ENCODE data around the gene PWWP2B.

Gene PWWP2B

DNA sequence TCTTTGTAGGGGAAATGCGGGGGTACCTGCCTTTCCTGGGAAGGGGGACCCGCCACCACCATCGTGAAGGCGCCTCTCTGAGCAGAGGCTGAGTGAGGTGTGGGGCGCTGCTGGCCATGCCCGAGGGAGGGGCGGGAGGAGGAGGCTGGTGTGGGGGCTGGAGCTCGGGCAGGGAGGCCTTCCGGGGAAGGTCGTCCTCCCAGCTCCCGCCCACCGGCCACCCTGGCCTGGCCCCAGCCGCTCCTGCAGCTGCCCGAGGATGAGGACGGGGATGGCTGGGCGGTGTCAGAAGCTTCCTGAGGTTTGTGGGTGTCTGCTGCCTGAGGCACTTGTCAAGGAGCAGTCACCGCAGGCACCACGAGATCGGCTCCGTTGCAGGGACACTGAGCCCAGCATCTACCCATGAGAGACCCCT is 11.4 kb downstream of the PWWP2B start:
- no peak for DNase-seq

DNA sequence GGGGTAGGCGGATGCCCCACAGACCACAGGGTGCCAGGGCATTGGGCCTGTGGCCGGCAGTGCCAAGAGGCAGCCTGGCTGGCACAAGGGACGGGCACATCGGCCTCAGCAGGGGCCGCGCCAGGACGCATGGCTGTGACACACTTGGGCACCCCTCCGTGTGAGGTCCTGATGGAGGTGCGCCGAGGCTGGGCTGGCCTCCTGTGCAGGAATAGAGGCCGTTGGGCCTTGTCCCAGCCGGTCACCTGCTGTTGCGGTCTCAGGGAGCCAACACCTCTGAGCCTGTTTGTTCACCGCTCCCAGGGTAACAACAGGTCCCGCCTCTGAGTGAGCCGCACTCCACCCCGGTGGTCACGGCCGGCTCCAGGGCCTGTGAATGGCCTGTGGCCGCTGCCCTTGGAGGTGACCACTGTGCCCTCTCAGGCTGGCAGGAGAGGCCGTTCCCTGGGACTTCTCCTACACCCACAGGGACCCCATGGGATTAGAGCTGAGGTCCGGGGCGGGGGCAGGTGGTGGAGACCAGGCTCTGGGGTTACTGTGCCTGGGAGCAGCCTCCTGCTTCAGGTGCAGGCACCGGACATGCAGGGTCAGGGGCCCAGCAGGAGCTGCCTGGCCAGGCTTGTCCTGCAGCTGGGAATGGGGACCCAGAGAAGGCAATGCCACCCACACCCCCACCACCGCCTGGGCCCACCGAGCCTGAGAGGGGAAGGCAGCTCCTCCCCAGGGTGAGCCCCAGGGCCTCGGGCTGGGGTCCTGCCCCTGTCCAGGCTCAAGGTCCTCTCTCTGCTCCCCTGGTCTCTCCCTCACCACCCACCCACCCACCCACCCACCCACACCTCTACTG is 12.0 kb downstream of the PWWP2B start:
- DNase-seq, result no peak

DNA sequence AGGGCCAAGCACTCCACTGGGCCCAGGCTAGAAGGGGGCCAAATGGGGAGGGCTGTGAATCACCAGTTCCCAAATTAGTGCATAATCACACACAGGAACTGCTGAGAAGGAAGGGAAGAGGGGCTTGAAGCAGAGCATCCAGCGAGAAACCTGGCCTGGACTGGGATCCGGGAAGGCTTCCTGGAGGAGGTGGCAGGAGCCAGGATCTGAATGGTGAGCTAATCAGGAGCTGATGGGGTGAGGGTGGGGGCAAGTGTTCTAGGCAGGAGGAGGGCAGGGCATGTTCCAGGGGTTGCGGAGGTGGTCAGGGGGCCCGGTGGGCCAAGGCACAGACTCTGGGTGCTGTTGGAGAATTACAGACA is 12.6 kb downstream of the PWWP2B start:
- no peak for DNase-seq

DNA sequence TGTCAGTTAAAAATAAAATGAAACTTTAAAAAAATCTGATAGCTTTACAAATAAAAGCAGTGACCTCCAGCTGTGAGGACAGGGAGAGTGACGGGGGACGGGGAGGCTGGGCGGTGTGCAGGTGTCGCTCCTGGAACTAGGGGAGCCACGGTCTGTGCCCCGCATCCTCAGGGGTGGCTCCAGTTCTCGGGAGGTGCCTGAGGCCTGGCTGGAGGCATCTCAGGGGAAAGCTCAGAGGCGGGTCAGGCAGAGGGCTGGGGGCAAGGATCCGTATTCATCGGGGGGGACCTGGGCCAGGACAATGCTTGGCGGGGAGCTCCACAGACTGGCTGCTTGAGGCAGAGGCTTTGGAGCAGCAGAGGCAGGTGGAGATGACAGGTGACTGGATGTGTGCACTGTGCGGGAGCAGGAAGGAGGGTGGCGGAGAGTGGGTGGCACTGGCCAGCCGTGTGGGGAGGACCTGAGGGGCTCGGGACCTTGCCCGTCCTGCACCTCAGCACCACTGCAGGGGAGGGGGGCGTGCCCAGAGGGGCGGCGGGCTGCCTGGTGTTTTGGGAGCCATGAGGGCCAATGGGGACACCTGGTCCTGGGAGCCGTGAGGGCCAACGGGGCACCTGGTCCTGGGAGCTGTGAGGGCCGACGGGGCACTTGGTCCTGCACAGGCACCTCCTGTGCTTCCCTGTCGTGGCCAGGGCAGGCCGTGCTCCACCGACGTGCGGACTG is 13.2 kb downstream of the PWWP2B start:
- DNase-seq, result no peak

DNA sequence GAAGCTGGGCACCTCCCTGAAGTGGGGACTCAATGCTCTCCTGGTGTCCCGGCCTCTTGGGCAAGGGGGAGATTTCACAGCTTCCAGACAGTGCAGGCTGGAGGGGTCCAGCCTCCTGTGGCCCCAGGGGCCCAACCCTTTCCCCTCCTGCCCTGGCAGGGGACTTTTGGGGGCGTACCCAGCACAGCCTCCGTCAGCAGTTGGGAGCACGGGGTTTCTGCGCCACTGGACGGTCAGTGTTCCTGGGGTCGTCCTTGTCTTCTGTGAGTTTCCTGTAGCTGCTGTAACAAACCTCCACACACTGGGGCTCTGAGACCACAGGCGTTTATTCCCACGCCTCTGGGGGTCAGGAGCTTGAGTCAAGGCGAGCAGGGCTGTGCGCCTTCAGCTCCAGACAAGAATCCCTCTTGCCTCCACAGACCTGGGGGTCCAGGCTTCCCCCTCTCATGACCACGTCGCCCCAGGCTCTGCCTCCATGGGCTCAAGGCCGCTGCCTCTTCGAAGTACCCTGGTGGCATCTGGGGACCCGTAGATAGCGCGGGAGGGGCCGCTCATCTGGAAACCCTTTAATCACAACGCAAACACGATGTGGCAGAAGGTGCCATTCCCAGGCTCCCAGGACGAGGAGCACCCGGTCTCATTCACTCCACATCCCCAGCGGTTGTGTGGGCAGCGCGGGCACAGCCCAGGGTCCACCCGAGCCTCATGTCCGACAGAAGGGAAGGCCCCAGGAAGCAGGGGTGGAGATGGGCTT is 14.0 kb downstream of the PWWP2B start:
- DNase-seq, result no peak

DNA sequence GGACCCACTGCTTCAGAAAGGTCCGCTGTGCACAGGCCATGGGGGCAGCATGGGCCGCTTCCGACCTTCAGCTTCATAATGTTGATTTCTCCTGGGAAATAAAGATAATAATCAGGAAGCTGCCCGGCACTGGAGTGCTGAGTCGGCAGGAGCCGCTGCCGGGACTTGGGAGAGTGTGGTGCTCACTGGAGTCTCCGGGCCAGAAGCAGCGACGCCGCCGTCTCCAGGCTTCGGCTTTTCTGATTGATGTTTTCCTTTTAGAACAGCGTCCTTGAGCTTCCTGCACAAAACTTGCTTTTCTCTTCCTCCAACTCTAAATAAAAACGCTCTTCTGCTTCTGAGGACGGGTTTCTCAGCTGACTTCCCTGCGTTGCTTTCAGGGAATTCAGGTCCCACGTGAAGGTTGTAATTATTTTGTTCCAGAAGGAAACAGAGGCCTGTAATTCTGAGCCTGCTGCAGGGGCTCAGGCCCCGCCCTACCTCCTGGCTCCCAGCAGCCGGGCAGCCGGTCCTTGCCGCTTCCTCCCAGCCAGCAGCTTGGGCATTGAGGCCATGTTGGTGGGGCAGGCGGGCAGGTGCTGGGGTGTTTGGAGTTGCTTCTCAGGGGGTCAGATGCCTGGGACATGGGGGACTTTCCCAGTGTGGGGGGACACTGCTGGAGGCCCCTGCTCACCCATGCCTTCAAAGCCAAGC is 14.7 kb downstream of the PWWP2B start:
- DNase-seq, result no peak

DNA sequence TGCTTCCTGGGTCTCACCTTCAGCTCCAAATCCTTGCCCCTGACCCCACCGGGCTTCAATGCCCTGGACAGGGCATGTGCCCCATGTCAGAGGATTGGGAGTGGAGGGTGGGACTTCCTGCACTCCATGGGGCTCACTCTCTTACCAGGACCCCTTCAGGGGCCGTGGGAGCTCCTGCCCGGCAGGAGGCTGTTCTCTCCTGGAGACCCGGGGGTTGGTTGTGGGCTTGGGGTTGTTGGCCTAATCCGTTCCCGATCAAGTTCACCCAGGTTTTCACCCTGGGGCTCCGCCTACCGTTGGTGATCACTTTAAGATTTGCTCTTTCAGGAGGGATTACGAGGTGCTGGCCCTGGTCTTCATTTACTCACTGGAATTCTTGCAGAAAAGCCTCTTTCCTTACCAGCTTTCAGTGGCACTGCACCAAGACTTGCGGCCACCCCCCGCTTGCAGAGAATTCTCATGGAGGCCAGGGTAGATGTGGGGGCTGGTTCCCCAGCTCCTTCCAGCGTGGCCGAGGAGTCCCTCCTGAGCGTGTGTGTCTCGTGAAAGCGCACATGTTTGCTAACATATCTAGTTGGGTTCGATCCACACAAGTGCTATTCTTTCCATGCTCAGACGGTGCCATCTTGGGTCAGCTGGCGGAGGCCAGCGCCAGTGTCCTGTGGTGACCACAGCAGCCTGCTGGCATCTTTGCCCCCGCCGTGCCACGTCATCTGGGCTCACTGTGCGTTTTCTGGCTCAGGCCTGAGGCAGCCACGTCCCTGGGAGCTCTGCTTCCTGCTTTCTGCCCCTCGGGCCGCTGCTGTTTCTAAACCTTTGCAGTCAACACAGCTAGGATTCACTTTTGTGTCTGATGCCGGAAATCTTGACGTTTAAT is 15.6 kb downstream of the PWWP2B start:
- DNase-seq, result no peak

DNA sequence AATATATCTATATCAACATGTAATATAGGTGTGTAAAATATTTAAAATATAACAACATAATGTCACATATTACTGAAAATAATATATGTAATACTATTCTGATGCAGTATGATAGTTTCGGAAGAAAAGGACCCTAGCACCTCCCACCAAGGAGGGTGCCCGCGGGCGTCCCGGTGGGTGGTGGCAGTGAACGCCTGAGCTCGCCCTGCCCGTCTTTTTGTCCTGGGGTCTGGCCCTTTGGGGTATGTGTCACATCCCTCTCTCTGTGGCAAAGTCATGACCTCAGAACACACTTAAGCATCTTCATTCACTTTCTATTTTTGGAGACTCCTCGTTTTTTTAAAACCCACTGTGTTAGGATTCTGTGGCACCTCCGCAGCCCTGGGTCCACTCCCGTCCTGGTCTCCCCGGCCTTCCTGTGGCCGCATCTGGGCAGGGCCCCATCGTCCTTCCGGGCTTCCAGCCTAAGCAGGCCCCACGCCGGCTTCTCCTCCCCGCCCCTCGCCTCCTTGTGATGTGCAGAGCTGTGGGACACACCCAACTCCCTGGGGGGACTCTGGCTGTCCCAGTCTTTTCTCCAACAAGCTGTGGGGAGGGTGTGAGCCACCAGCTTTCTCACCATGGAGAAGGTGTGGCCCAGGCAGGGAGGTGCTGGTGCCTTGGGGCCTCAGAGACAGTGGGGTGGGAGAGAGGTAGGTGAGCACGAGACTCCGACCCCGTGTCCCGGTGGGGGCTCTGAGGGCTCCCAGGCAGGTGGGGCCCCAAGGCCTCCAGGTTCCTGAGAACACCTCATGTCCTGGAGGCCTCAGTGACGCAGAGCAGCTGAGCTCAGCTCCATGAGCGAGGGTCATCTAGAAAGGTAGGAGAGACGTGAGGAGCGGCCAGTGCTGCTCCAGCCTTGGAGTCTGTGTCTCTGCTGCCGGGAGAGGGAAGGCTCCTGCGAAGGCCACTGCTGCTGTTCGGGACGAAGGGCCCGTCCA is 16.5 kb downstream of the PWWP2B start:
- no peak for DNase-seq

DNA sequence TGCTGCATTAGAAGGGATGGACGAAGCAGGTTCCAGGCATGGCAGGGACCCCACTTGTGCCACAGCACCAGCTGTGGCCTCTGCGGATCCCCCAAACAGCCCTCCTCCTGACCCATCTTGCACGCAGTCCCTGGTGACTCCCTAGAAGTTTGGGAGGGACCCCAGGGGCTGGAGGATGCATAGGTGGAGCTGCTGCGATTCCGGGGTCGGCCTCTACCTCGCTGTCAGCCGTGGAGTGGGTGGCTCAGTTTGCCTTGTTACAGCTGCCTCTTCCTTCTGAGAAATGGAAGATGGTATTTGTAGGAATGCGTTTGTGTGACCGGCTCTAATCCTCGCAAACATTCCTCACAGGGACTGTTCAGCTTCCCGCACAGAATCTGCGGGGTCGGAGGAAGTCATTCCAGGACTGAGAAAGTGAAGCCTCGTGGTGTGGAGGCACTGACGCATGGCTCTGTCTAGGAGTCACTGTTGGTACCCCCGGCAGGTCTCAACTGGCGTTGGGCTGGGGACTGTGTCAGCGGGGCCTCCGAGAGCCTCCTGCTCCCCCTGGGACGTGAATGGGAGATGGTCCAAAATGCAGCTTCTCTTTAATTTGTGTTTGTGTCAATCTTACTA is 17.5 kb downstream of the PWWP2B start:
- DNase-seq, result no peak

DNA sequence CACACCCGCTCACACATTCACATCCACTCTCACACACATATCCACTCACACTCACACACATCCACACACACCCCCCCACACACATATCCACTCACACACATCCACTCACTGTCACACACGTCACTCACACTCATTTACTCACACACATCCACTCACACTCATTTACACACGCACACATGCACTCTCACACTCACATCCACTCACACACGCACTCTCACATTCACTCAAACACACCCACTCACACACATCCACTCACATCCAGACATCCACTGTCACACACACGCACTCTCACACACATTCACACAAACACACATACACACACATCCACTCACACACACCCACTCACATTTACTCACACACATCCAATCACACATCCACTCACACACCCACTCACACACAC is 18.3 kb downstream of the PWWP2B start:
- DNase-seq, result no peak

DNA sequence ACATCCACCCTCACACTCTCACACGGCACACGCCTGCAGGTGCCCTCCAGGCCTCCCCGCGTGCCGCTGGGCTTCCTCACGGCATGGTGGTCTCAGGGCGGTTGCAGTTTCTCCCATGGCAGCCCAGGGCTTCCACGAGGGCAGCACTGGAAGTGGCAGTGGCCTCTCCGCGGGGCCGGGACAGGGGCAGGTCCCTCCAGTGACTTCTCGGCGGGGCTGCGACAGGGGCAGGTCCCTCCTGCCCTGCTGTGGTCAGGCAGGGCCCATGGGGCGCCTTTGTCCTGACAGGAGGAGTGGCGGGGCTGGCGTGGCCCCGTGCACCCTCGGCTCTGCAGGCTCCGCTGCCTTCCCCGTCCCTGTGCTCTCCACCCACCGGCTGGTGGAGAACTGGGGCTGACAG is 19.0 kb downstream of the PWWP2B start:
- DNase-seq, result no peak

DNA sequence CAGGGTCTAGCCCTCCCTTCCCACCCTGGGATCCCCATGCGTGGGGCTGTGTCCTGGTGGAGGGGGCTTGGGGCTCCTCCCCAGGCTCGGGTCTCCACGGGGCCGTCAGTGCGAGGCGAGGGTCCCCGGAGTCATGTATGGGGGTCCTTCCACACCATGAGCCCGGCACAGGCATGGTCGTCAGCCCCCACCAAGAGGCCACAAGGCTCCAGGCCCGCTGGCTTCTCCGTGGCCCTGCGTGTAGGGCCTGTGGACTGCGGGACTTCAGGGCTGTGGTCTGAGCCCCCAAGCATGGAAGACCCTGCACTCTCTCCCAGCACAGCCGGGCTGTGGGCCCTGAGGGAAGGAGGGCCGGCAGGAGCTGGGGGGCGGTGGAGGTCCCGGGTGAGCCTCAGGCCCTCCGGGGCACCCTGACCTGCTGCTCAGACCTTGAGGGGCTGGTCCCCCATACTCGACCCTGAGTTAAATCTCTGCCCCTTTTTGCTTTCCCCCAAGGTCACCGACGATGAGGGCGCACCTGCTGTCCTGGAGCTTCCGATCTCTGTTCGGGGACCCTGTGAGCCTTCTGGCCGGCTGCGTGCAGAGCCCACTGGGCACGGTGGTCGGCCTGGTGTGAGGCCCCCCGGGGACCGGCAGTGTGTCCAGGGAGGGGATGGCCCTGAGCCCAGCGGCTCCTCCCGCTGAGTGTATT is 19.7 kb downstream of the PWWP2B start:
- DNase-seq, result no peak

DNA sequence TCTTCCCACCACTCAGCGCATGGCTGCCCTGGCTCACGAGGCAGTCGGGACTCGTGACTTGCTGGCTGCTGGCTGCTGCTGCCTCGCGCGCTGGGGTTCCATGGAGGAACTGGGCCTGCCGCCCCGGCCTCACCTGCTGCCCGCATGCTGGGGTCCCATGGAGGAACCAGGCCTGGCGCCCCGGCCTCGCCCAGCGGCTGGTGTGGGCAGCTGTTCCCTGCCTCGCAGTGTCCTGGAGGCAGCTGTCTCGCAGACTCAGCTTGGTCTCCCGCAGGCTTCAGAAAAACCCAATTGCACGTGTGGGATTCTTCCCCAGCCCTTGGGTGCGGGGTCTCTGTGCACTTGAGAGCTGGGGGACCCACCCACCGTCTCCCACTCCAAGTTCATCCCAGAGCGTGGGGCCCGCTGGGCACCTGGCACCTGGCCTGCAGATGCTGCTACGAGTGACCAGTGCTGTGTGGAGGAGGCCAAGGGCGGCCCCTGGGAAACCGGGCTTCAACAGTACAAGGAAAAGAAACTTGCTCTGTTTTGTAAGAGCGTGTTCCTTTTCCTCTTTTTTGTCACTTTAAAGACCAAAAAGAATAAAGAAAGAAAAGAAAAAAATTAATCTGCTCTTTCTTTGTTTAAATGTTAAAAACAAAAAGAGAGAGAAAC is 20.4 kb downstream of the PWWP2B start:
- DNase-seq, result no peak

DNA sequence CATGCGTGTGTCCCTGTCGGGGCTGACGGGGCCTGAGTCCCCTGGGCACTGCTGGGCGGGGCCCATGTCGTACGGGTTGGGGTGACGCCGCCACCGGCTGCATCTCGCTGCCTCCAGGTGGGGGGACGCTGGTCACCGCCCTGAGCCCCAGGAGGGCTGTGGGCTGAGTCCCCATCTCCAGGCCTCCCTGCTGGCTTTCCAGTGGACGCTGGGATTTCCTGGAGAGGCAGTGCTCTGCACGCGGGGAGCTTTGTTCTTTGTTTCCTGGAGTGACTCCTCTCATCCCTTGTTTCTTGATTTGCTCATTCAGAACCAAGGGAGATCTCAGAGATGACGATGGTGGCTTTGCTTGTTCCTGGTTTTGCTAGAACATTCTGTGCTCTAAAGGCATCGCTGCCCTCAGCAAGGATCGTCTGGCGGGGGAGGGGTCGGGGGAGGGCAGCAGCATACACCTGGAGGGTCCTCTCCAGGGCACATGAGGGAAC is 21.0 kb downstream of the PWWP2B start:
- no peak for DNase-seq

DNA sequence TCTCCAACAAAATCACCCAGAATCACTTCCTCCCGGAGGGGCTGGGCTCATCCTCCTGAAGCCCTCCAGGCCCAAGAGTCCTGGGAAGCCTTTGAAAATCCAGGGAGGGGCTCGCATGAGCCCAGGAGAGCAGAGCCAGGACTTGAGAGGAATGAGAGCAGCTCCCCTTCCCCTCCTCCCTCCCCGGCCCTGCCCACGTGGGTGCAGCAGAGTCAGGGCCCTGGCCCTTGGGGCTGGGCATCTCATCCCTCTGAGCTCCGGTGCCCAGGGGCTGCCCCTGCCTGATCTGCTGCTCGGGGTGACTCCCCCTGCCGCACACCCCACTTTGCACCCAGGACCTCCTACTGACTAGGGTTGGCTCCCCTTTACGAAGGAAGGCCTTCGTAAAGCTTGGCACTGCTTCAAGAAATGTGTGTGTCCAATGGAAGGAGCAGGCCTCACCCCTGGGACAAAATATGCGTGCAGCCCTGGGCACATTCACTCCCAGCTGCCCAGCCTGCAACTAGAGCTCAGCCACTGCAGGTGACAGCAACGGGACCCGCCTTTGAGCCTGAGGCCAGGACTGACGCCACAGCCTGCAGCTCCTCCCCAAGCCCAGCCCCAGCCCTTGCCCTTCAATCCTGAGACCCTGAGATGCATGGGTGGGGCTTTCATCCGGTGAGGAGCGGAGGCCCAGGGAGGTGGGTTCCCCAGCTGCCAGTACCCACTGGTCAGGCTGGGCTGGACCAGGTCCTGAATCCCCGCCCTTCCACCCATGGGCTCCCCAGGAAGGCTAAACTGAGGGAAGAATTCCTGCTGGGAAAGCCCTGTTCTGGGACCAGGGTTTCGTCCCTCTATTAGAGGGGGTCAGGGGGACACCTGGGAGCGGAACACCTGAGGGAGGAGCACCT is 21.8 kb downstream of the PWWP2B start:
- DNase-seq, result no peak

DNA sequence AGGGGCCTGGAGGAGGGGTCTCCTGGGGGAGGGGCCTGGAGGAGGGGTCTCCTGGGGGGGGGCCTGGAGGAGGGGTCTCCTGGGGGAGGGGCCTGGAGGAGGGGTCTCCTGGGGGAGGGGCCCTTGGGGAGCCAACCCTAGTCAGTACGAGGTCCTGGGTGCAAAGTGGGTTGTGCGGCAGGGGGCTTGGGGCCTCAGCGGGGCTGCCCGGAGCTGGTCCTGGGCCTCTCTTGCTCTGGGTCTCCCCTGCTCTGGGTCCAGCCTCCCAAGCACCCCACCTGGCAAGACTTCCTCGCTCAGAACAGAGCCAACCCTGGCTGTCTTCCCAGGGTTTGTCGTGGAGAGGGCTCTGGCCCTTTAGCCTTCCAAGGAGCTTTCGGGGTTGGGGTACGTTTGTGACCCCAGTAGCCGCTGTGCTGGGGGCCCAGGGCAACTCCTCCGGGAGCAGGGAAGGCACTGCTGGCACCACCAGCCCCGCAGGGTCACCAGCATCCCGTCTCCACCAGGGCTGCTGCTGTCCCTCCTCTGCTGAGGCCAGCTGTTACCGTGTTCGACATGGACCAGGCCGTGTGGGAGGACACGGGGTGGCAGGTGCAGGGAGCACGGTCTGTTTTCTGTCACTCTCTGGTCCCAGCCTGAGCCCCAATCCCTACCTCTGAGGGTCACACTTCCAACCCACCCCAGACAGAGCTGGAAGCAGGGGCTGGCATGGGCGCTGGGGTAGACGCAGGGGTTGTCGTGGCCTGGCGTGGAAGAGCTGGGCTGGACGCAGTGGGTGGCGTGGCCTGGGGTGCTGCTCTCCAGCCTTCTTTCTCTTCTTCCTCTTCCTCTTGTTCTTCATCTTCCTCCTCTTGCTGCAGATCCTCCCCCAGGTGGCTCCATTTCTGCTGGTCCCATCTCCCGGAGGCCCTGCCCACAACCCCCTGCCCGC is 22.8 kb downstream of the PWWP2B start:
- no peak for DNase-seq

DNA sequence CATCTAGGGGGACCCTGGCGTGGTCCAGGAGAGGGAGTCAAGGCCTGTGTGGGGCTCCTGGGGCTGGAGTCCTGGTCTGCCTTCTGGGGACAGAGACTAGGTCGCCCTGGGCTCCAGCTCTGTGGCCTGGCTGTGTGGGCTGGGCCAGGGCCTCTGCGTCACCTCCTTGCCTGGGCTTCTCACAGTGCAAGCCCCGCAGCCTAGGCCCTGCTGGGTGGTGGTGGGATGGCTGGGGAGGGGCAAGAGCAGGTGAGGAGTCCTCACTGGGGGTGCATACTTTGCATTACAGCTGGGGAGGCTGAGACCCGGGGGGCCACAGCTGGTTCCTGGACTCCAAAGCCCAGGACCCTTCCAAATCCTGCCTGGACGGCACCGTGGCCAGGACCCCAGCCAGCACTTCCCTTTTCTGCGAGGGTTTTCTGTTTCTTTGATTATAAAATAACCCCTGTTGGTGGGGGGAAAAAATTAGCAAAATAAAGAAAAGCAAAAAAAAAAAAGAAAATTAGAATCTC is 23.5 kb downstream of the PWWP2B start:
- no peak for DNase-seq

Data from activated effector memory CD4-positive, alpha-beta T cell treated with anti-CD3 and anti-CD28 coated beads, Interleukin-2, amount 50 U/mL, for 16 hours (primary cell).